Liver (tissue), 9 donors: ENCODE data around the gene CAPZB. TPM values are rescaled to one million over a fixed set of nuclear protein-coding genes. Genes with fewer than 3 reads are reported as not detected.

Source experiments
- DNase-seq: peaks from one replicate; pipeline ENCODE4 v3.0.0-alpha.2; 2017; ENCODE audit warnings: low spot score
- H3K27ac ChIP-seq, 2 donors: one replicate each; pipeline ENCODE4 v1.7.0; 2013; ENCODE audit warnings: inconsistent platforms in 2 of 2, low read length in 2 of 2, control low read depth in 1 of 2, low read depth in 1 of 2, mild to moderate bottlenecking in 1 of 2
- H3K27me3 ChIP-seq, 4 donors: one replicate each; pipeline versions ENCODE4 v1.6.1 to v1.7.0; 2013; ENCODE audit warnings: low read length in 3 of 4, inconsistent platforms in 1 of 4, mild to moderate bottlenecking in 1 of 4, moderate library complexity in 1 of 4; ENCODE audit not compliant: control insufficient read depth in 4 of 4, insufficient read depth in 4 of 4
- H3K36me3 ChIP-seq, 4 donors: one replicate each; pipeline versions ENCODE4 v1.6.1 to v1.7.0; 2013; ENCODE audit warnings: low read length in 3 of 4, mild to moderate bottlenecking in 3 of 4, low read depth in 1 of 4, moderate library complexity in 1 of 4; ENCODE audit not compliant: control insufficient read depth in 4 of 4, insufficient read depth in 3 of 4
- H3K4me1 ChIP-seq, 4 donors: one replicate each; pipeline versions ENCODE4 v1.6.1 to v1.7.0; 2013; ENCODE audit warnings: low read length in 3 of 4, mild to moderate bottlenecking in 3 of 4, moderate library complexity in 1 of 4; ENCODE audit not compliant: control insufficient read depth in 4 of 4, insufficient read depth in 4 of 4
- H3K4me3 ChIP-seq, 3 donors: one replicate each; pipeline versions ENCODE4 v1.6.1 to v1.7.0; 2013; ENCODE audit warnings: low read length in 3 of 3, control low read depth in 1 of 3, low read depth in 1 of 3, mild to moderate bottlenecking in 1 of 3
- H3K9ac ChIP-seq, 2 donors: one replicate each; pipeline ENCODE4 v1.7.0; 2013; ENCODE audit warnings: low read length in 2 of 2, mild to moderate bottlenecking in 2 of 2, moderate library complexity in 2 of 2, control low read depth in 1 of 2, low read depth in 1 of 2
- H3K9me3 ChIP-seq, 4 donors: one replicate each; pipeline versions ENCODE4 v1.6.1 to v1.7.0; 2013; ENCODE audit warnings: low read length in 3 of 4; ENCODE audit not compliant: control insufficient read depth in 4 of 4
- ATF3 ChIP-seq: IDR thresholded peaks from 2 replicates; pipeline ENCODE4 v1.6.1; 2016; ENCODE audit warnings: antibody characterized with exemption
- EGR1 ChIP-seq, 2 donors: IDR thresholded peaks; 2 replicates each; pipeline ENCODE4 v1.6.1; 2016 to 2018; ENCODE audit warnings: antibody characterized with exemption in 2 of 2, low read depth in 2 of 2
- FOXA1 ChIP-seq: IDR thresholded peaks from 2 replicates; pipeline ENCODE4 v1.6.1; 2016; ENCODE audit warnings: antibody characterized with exemption
- FOXA2 ChIP-seq: IDR thresholded peaks from 2 replicates; pipeline ENCODE4 v1.6.1; 2016; ENCODE audit warnings: antibody characterized with exemption
- HNF4A ChIP-seq, 2 donors: conservative IDR thresholded peaks; 2 replicates each; pipeline ENCODE4 v1.6.1; 2016; ENCODE audit warnings: antibody characterized with exemption in 2 of 2, mild to moderate bottlenecking in 2 of 2
- HNF4G ChIP-seq: IDR thresholded peaks from 2 replicates; pipeline ENCODE4 v1.6.1; 2016; ENCODE audit warnings: antibody characterized with exemption
- JUND ChIP-seq, 2 donors: IDR thresholded peaks; 2 replicates each; pipeline ENCODE4 v1.6.1; 2016; ENCODE audit warnings: antibody characterized with exemption in 2 of 2
- NR2F2 ChIP-seq: IDR thresholded peaks from 2 replicates; pipeline ENCODE4 v1.6.1; 2016; ENCODE audit warnings: antibody characterized with exemption
- RAD21 ChIP-seq, 2 donors: IDR thresholded peaks; 2 replicates each; pipeline ENCODE4 v1.6.1; 2016; ENCODE audit warnings: antibody characterized with exemption in 2 of 2, mild to moderate bottlenecking in 2 of 2
- RXRA ChIP-seq, 2 donors: IDR thresholded peaks; 2 replicates each; pipeline ENCODE4 v1.6.1; 2017 to 2018; ENCODE audit warnings: antibody characterized with exemption in 2 of 2, mild to moderate bottlenecking in 1 of 2
- SP1 ChIP-seq: IDR thresholded peaks from 2 replicates; pipeline ENCODE4 v1.6.1; 2018; ENCODE audit warnings: antibody characterized with exemption, mild to moderate bottlenecking
- TAF1 ChIP-seq: conservative IDR thresholded peaks from 2 replicates; pipeline ENCODE4 v1.6.1; 2016; ENCODE audit warnings: antibody characterized with exemption, mild to moderate bottlenecking
- WGBS: extraction: QIAGEN DNeasy Blood & Tissue Kit; methylation state at CpG from one replicate; pipeline ENCODE4 v1.1.7; 2013; 5-methylcytosine and 5-hydroxymethylcytosine counted together
- polyA plus RNA-seq, 2 donors: library from polyadenylated mRNA; stranded (reverse) in 1 of 2; unstranded in 1 of 2; fragments of 200-250 nt in 1 of 2; fragments of >200 nt in 1 of 2; fragmentation: Nextera tagmentation in 1 of 2; extraction: Ambion mirVana in 1 of 2; gene quantifications; one replicate each; pipeline versions ENCODE4 v1.2.1 to v1.2.3, GENCODE V29; 2013 to 2015
- total RNA-seq, 2 donors: library from RNA; depleted of rRNA; stranded (reverse); fragments of >200 nt; gene quantifications; one replicate each; pipeline ENCODE4 v1.2.3, GENCODE V29; 2014
- TF ChIP-seq, protein P1 (sequence below): IDR thresholded peaks from 2 replicates; pipeline ENCODE4 v1.6.1; 2016; ENCODE audit warnings: antibody characterized with exemption
- TF ChIP-seq, protein P2 (sequence below): IDR thresholded peaks from 2 replicates; pipeline ENCODE4 v1.6.1; 2016; ENCODE audit warnings: antibody characterized with exemption
- TF ChIP-seq, protein P3 (sequence below): IDR thresholded peaks from 2 replicates; pipeline ENCODE4 v1.6.1; 2016; ENCODE audit warnings: antibody characterized with exemption, mild to moderate bottlenecking
- TF ChIP-seq, protein P4 (sequence below): fragments of 150-350 bp; IDR thresholded peaks from 2 replicates; pipeline ENCODE4 v1.5.1; 2017; ENCODE audit warnings: improper control_type of control experiment, low read depth, low read length; ENCODE audit not compliant: missing input control
- donor health status: healthy.
- donor health status: healthy.
- donor health status: healthy.
- donor health status: healthy.
- donor health status: healthy.

The CAPZB gene
- total and polyA plus RNA-seq, 4 donors: 38.3 to 98.9 (median 51.1) TPM

DNA sequence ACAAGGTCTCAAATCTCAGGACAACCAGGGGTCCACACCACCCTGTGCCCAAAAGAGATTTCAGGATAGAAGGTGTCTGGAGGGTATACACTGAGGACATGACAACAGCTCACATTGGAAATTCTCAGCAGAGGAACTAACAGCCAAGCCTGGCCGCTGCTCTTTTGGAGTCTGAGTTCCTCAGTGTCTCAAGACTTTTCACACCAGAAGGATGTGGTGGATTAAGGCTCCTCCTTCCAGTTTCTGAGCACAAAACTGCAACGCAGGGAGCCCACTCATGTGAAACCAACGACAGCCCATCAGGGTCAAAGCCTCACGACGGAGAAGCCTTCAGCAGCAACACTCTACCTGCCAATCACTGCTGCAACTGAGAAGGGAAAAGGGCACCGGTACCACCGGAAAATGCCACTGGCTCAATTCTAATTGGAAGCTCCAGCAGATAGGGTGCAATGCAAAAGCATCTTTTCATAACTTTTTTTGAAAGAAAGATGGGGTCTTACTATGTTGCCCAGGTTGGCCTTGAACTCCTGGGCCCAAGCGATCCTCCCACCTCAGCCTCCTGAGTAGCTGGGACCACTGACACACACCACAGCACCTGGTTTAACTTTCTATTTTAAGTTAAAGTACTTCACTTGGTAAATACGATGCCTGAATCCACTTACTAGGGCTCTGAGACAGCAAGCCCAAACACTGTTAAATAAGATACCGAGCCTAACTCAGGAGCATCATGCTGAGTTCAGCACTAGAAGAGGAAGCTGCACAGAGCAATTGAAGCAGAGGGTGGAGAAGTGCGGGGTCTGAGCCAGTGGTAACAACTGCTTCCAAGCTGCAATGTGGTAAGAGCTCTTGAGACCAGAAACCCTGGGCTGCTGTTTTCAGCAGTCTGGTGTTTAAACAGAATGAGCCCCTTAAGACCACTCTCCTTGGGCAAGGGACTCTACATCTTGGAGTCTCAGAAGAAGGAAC is 7.8 kb downstream of the CAPZB start:
- H3K9ac ChIP-seq: no peak overlapping the region
- H3K36me3 ChIP-seq: no peaks in the 10 kb centered on the region
- no peaks in the 10 kb centered on the region for H3K9me3 ChIP-seq
- no peak overlapping the region for H3K4me3 ChIP-seq
- no peak for TF ChIP-seq HNF4A (conservative IDR thresholded peaks at IDR 0.05)
- TF ChIP-seq ATF3: no peak
- TF ChIP-seq JUND (IDR thresholded peaks at IDR 0.05): no peak
- no peak for TF ChIP-seq RAD21 (IDR thresholded peaks at IDR 0.05)
- TF ChIP-seq NR2F2: no peak
- TF ChIP-seq, protein P1, sequence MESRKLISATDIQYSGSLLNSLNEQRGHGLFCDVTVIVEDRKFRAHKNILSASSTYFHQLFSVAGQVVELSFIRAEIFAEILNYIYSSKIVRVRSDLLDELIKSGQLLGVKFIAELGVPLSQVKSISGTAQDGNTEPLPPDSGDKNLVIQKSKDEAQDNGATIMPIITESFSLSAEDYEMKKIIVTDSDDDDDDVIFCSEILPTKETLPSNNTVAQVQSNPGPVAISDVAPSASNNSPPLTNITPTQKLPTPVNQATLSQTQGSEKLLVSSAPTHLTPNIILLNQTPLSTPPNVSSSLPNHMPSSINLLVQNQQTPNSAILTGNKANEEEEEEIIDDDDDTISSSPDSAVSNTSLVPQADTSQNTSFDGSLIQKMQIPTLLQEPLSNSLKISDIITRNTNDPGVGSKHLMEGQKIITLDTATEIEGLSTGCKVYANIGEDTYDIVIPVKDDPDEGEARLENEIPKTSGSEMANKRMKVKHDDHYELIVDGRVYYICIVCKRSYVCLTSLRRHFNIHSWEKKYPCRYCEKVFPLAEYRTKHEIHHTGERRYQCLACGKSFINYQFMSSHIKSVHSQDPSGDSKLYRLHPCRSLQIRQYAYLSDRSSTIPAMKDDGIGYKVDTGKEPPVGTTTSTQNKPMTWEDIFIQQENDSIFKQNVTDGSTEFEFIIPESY: no peak
- TF ChIP-seq EGR1 (IDR thresholded peaks at IDR 0.05; ENCODE audit: low read depth in 2 of 2): no peak
- no peak for TF ChIP-seq HNF4G
- TF ChIP-seq FOXA2: no peak
- no peak for TF ChIP-seq RXRA (IDR thresholded peaks at IDR 0.05)
- TF ChIP-seq, protein P2, sequence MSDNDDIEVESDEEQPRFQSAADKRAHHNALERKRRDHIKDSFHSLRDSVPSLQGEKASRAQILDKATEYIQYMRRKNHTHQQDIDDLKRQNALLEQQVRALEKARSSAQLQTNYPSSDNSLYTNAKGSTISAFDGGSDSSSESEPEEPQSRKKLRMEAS: no peak
- TF ChIP-seq, protein P3, sequence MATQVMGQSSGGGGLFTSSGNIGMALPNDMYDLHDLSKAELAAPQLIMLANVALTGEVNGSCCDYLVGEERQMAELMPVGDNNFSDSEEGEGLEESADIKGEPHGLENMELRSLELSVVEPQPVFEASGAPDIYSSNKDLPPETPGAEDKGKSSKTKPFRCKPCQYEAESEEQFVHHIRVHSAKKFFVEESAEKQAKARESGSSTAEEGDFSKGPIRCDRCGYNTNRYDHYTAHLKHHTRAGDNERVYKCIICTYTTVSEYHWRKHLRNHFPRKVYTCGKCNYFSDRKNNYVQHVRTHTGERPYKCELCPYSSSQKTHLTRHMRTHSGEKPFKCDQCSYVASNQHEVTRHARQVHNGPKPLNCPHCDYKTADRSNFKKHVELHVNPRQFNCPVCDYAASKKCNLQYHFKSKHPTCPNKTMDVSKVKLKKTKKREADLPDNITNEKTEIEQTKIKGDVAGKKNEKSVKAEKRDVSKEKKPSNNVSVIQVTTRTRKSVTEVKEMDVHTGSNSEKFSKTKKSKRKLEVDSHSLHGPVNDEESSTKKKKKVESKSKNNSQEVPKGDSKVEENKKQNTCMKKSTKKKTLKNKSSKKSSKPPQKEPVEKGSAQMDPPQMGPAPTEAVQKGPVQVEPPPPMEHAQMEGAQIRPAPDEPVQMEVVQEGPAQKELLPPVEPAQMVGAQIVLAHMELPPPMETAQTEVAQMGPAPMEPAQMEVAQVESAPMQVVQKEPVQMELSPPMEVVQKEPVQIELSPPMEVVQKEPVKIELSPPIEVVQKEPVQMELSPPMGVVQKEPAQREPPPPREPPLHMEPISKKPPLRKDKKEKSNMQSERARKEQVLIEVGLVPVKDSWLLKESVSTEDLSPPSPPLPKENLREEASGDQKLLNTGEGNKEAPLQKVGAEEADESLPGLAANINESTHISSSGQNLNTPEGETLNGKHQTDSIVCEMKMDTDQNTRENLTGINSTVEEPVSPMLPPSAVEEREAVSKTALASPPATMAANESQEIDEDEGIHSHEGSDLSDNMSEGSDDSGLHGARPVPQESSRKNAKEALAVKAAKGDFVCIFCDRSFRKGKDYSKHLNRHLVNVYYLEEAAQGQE: no peak
- TF ChIP-seq FOXA1: no peak
- TF ChIP-seq SP1: no peak
- TF ChIP-seq, protein P4, sequence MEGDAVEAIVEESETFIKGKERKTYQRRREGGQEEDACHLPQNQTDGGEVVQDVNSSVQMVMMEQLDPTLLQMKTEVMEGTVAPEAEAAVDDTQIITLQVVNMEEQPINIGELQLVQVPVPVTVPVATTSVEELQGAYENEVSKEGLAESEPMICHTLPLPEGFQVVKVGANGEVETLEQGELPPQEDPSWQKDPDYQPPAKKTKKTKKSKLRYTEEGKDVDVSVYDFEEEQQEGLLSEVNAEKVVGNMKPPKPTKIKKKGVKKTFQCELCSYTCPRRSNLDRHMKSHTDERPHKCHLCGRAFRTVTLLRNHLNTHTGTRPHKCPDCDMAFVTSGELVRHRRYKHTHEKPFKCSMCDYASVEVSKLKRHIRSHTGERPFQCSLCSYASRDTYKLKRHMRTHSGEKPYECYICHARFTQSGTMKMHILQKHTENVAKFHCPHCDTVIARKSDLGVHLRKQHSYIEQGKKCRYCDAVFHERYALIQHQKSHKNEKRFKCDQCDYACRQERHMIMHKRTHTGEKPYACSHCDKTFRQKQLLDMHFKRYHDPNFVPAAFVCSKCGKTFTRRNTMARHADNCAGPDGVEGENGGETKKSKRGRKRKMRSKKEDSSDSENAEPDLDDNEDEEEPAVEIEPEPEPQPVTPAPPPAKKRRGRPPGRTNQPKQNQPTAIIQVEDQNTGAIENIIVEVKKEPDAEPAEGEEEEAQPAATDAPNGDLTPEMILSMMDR: no peak
- TF ChIP-seq TAF1: no peak
- 76% methylated on average over 11 of the region's 11 CpGs for WGBS
- H3K27me3 ChIP-seq: no peaks in the 10 kb centered on the region
- peaks cover 6 to 35% (median 18%) of the 10 kb centered on the region in 4 donors for H3K4me1 ChIP-seq
- no peak for DNase-seq
- peak overlapping the region; percentile 44 to 72 for H3K27ac ChIP-seq
